ENCODE results near the gene MNX1.

The MNX1 gene

GRCh38 chr7:157002819-157003421 lies 7.5 kb downstream of the MNX1 start:
- DNase-seq (ENCODE audit: low spot score), result no peak

DNA sequence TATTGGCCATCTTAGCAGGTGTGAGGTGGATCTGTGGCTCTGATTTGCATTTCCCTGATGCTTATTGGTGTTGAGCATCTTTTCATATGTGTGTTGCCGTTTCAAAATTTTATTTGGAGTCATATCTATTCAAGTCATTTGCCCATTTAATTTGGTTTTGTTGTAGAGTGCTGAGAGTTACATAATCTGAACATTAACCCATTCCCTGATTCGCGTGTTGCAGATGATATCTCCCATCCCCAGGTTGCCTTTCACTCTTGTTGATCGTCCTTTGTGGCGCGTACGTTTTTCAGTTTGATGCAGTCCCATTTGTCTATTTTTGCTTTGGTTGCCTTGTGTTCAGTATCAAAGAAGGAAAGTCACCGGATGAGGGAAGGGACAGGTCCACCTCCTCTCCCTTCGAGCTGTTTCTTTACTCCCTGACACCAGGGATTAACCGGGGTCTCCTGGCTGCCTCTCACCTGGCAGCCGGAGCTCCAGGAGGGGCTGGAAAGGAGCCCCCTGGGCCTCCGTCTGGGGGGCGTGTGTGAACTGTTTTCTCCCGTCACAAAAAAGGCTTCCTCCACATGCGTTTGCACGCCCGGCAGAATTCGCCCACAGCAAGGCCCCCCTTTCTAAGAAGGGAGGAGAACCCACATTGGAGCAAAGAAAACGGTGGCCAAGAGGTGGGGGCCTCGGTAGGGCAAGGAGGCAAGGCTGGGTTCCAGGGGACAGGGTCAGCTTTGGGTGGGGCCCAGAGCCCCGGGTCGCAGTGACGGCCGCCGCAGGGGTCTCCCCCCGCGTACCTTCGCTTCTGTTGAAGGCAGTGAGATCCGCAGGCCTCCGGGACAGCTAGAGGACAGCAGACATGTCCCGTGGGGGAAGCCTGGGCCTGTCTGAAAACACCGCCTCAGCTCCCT lies 8.3 kb downstream of the MNX1 start:
- no peak for DNase-seq (ENCODE audit: low spot score)

GRCh38 chr7:157000741-157001653 lies 9.5 kb downstream of the MNX1 start:
- DNase-seq (ENCODE audit: low spot score), result no peak

DNA sequence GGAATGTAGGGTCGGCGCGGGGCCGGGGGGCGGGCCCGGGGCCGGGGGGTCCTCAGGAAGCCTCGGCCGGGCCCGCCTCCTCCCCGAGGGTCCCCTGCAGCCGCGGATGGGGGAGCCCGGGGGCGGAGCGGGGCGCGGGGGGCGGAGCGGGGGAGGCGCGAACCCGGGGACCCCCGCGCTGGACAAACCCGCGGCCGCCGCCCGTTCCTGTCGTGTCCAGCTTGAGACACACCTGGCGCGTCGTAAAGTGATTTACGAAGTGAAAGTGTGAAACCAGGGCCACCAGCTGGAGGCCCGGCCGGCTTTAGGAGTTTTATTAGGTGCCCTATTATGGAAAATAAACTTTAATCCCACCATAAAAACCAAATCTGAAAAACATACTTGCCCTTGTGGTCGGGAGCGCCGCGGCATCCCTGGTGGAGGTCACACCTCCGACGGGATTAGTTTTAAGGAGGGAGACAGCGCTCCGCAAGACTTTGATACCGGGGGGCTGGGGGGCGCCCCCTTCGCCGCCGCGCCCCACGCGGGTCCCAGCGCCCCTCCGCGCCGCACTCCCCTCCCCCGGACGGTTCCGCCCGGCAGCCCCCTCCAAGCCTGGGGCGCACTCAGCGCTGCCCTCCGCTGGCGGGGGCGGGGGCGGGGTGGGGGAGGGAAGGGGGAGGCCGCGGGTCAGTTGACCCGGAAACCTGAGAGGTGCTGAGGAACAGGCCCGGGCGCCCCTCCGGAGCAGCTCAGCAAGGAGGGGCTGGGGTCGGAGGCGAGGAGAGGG lies 10.3 kb downstream of the MNX1 start:
- DNase-seq (ENCODE audit: low spot score), result no peak

DNA sequence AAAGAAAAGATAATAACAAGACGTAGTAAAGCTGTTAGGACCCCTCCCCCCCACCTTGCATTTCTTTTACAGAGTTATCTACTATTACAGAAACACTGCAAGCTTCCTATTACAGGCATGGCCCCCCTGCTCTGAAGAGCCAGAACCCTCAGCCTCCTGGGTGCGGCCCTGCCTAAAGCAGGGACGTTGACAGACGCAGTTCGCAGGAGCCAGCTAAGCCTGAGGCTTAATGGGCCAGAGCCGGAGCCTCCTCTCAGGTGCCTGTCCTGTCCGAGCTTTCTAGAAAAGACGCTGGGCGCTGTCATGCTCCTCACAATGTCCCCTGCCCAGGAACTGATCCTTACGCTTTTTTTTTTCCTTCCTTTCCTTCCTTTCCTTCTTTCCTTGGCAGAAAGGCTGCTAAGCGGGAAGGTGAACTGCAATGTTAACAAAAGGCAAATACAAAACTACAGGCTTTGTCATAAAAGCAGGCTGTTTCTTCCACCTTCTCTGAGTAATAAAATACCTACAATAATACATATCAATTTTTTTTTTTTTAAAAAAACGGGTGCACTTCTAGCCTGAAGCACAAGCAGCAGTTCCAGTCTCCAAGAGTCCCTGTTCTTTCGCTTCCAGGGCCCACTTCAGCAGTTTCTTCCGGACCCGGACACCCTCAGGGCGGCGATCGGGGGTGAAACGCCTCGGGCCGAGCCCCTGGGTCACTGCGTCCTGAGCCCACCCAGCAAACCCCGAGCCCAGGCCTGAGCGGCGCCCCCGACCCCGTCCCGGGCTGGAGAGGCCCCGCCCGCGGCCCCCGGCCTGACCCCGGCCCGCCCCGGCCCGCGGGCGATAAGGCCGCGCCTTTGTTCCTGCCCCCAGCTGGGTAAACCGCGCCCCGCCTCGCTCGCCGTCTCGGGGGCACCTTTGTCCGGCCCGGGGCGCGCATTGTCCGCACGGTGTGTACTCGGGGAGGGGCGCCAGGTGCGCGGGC lies 11.2 kb downstream of the MNX1 start:
- DNase-seq (ENCODE audit: low spot score), result no peak

DNA sequence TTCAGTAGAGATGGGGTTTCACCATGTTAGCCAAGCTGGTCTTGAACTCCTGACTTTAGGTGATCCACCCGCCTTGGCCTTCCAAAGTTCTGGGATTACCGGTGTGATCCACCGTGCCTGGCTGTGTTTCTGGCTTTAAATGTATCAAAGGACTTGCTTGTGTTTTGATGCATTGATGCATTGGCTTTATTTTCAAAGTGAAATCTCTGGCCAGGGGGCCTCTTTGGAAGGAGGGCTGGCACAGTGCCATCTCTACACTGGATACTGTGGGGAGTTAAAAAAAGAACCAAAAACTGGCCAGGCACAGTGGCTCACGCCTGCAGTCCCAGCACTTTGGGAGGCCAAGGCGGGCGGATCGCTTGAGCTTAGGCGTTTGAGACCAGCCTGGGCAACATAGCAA lies 16.0 kb downstream of the MNX1 start:
- DNase-seq (ENCODE audit: low spot score), result no peak

DNA sequence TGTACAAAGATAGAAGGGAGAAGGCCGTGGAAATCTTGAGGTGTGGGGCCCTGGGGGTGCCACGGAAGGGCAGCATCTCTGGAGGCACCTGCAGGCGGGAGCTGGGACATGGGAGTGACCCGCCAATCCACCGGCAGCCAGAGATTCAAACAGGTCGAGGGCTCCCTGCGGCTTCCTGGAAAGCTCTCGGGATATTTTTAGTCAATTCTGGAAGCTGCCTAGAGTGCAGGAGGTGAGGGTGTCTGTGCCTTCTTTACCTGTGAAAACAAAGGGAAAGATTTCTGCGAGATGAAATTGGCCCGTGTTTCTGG lies 16.6 kb downstream of the MNX1 start:
- no peak for DNase-seq (ENCODE audit: low spot score)

GRCh38 chr7:156993021-156993924 lies 17.2 kb downstream of the MNX1 start:
- DNase-seq (ENCODE audit: low spot score), result no peak

DNA sequence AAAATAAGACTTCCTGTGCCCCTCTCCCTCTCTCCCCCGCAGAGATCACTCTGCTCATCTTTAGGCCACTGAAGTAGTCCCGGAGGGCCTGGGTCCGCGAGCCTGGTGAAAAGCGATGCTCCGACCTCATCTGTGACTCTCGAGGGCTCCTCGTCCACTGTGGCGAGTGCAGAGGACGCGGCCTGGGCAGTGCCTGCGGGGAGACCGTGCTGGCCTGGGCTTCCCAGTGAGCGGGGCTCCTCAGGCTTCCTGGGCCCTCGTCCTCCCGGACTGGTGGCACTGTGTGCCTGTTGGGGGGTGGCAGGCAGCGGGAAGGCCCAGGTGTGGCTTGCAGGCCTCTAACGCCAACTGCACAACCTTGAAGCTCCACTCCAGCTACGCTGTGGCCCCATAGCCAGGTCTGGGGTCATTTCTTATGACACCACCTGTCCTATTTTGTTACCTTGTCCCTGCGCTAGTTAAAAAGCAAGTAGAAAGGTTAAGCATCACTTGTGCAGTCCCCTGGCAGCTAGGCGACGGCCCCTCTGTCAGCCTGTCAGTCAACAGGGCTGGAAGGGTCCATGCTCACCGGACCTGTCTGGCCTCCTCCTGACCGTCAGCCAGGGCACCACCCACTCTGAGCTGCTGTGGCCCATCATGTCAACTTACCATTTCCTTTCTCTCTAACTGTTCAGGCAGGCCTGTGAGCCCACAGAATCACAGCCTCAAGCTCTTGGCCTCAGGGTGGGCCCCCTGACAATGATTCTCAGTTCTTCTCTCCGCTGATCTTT lies 20.5 kb downstream of the MNX1 start:
- no peak for DNase-seq (ENCODE audit: low spot score)

DNA sequence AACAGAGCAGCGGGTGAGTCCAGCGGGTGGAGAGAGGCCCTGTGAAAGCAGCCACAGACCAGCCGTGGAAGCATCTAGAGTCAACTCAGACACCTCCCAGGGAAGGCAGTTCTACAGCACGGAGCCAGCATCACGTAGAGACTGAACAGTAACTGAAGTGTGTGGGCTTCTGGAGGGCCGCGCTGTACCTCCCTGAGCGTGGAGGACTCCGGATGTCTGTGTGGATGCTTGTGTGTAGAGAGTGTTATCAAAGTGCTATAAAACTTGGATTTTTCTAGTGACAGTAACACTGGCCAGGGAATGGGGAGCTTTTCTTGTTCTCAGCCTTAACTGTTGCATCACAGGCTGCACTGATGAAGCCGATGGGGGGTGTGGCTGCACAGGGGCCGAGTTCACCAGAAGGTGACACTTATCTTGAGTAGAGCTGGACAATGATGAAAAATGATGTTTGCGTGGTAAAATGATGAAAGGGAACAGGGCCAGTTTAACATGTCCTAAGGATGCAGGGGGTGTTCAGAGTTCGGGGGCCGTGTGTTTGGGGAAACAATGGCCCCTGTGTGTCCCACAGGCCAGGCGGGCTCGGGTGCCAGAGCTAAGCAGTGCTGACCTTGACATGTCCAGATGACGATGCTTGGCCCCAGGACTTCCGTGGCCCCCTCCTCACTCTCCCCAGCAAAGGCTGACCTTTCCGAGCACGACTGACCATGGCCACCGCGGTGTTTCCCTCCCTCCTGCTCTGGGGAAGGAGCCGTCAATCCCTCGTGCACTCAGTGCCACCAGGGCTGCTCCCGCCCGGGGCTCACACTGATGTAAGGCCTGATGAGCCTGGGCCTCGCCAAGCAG lies 21.9 kb downstream of the MNX1 start:
- DNase-seq (ENCODE audit: low spot score), result no peak

DNA sequence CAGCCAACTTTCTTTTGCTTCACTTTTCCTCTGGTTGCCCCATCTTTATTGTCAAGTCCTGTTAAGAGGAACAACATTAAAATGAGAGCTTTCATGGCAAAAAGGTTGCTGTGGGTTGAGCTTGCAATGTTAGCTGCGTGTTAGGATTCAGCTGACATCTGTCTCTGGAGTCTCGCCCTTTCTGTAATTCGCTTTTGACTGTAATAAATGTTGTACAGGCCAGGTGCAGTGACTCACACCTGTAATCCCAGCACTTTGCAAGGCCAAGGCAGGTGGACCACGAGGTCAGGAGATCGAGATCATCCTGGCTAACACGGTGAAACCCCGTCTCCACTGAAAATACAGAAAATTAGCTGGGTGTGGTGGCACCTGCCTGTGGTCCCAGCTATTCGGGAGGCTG lies 24.1 kb downstream of the MNX1 start:
- no peak for DNase-seq (ENCODE audit: low spot score)

DNA sequence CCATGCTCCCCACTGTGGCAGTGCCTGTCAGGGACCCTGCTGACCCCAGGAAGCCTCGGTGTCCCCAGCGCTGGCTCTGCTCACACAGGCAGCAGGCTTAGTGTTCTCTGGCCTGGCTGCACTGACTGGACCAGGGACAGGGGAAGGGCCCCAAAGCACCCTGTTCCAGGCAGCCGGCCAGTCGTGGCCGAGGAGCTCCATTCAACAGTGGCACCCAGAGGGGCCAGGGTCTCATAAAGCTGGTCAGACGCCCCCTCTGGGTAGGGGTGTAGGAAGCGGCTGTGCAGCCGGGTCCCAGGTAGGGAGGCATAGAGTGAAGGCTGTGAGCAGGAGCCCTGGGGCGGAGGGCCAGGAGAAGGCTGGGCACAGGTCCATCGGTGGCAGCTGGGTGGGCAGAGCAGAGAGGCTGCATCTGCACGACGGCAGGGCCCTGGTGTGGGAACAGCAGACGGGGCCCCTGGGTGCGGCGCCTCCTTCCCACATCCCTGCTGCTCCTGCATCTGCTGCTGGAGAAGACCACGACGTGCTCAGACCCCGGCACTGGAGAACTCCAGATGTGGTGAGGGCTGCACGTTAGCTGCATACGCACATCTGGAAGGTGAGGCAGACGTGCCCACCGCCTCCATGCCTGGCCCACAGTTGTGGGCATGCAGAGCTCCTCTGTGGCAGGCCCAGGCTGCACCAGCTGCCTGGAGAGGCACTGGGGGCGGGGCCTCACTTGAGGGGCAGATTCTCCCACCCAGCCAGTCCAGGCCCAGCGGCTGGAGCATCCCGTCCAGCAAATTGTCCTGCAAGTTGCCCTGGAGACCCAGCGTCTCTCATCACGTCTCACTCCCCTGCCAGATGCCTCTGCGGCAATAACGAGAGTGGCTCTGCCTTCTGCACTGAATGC lies 25.1 kb downstream of the MNX1 start:
- no peak for DNase-seq (ENCODE audit: low spot score)

- DNase-seq (ENCODE audit: low spot score), result no peak
These were observed 26.1 kb downstream of the MNX1 start for GRCh38 chr7:156984174-156984891.

DNA sequence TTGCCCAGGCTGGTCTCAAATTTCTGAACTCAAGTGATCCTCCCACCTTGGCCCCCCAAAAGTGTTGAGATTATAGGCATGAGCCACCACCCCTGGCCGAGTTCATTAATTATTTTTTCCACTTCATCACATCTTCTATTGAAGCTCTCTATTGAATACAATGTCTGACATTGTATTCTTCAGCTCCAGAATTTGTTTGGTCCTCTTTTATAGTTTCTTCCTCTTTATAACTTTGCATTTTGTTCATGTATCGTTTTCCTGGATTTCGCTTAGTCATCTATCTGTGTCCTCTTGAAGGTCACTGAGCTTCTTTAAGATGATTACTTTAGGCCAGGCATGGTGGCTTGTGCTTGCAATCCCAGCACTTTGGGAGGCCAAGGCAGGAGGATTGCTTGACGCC lies 30.8 kb downstream of the MNX1 start:
- no peak for DNase-seq (ENCODE audit: low spot score)

DNA sequence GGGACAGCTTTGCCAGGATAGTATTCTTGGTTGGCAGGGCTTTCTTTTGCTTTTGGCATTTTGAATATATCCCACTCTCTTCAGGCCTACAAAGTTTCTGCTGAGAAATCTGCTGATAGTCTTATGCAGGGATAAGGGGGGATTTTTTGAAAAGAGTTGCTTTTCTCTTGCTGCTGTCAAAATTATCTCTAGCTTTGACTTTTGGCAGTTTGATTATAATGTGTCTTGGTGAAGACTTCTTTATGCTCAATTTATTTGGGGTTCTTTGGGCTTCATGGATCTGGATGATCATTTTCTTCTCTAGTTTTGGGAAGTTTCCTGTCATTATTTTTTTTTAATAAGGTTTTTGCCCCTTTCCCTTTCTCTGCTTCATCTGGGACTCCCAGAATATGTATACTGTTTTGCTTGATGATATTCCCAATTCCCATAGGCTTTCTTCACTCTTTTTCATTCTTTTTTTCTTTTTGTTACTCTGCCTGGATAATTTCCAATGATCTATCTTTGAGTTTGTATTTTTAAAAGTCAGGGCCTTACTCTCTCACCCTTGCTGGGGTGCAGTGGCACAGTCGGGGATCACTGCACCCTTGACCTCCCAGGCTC lies 31.4 kb downstream of the MNX1 start:
- DNase-seq (ENCODE audit: low spot score), result no peak

DNA sequence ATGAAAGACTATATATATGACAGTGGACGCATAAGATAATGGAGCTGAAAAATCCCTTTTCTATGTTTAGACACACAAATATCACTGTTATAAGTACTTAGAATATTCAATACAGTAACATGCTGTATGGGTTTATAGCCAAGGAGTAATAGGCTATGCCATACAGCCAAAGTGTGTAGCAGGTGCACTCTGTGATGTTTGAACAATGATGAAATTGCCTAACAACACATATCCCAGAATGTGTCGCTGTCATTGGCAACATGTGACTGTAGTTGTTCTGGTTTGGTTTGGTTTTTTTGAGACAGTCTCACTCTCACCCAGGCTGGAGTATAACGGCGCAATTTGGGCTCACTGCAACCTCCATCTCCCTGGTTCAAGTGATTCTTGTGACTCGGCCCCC lies 34.8 kb downstream of the MNX1 start:
- no peak for DNase-seq (ENCODE audit: low spot score)
